Activated naive CD8-positive, alpha-beta T cell treated with anti-CD3 and anti-CD28 coated beads, Interleukin-2, amount 50 U/mL, for 24 hours (primary cell): ENCODE data around the gene CFAP97.
A peak's percentile ranks its signal among the peaks of the same experiment; 100 is the strongest.

Experiments
- ATAC-seq: fragments of 150-1000 bp; cut with Tn5 transposase; one replicate; pipeline ENCODE4 v1.10.0; 2021
- DNase-seq: peaks from one replicate; pipeline ENCODE4 v3.0.0; 2021
- H3K27ac Mint-ChIP-seq: one replicate; pipeline ENCODE4 v1.8.0; 2021; ENCODE audit warnings: mild to moderate bottlenecking, mixed read lengths
- H3K27me3 Mint-ChIP-seq: one replicate; pipeline ENCODE4 v1.8.0; 2021; ENCODE audit warnings: mixed read lengths
- H3K36me3 Mint-ChIP-seq: one replicate; pipeline ENCODE4 v1.8.0; 2021; ENCODE audit warnings: low read depth, mixed read lengths
- H3K4me1 Mint-ChIP-seq: one replicate; pipeline ENCODE4 v1.8.0; 2021; ENCODE audit warnings: mixed read lengths
- H3K4me3 Mint-ChIP-seq: one replicate; pipeline ENCODE4 v1.8.0; 2021; ENCODE audit warnings: mild to moderate bottlenecking, moderate library complexity, mixed read lengths
- H3K9me3 Mint-ChIP-seq: one replicate; pipeline ENCODE4 v1.8.0; 2021; ENCODE audit warnings: mixed read lengths

CFAP97 gene

DNA sequence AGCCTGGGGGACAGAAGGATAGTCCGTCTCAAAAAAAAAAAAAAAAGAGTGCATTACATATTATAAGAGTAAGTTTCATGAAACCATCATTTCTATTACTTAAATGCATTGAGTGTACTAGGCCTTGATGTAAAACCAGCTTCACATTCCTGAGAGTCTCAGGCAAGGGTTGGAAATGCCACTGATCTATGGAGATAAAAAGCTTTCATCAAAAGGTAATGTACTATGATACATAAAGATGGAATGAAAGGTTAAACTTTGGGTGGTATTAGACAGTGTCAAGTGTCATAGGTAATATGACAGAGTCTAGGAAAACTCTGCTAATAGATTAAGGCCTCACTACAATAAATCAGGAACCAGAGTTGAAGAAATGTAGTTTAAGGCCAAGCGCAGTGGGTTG is 7.4 kb downstream of the CFAP97 start:
- DNase-seq = no peak
- H3K27me3 Mint-ChIP-seq = no peaks in the 10 kb centered on the region
- H3K27ac Mint-ChIP-seq = no peak overlapping the region
- ATAC-seq = peak; percentile 43
- no peak overlapping the region for H3K4me3 Mint-ChIP-seq
- no peaks in the 10 kb centered on the region for H3K9me3 Mint-ChIP-seq
- H3K36me3 Mint-ChIP-seq = peaks cover 24% of the 10 kb centered on the region
- H3K4me1 Mint-ChIP-seq = peaks cover 27% of the 10 kb centered on the region

DNA sequence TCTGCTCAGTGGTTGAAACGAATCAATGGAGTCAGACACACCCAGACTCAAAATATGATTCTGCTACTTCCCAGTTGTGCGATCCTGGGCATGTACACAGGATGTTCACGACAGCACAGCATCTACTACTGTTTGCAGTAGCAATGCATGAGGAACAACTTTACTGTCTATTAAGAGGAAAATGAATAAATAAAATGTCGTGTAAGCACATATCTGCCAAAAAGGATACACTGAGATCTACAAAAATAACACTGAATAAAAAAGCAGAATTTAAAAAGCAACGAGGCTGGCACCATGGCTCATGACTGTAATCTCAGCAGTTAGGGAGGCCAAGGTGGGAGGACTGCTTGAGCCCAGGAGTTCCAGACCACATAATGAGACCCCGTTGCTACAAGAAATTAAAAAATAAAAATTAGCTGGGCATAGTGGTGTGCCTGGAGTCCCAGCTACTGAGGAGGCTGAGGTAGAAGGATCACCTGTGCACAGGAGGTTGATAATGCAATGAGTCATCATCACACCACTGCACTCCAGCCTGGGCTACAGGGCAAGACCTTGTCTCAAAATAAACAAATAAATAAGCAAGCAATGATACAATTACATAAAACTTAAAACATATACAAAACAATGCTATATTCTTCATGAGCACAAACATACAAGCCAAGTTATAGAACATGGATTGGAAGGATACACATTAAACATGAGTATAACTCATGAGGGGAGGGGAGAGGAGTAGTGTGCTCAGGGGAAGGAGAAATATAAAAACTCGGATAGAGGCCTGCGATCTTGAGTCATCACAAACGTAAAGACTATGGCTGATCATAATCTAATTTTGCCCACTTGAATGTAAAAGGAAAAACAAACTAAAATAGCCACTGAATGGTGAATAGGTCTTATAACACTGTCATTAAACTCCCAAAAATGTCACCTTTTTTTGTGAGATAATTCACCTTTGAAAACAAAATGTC is 8.6 kb downstream of the CFAP97 start:
- no peaks in the 10 kb centered on the region for H3K9me3 Mint-ChIP-seq
- no peak overlapping the region for H3K4me3 Mint-ChIP-seq
- peaks cover 27% of the 10 kb centered on the region for H3K36me3 Mint-ChIP-seq
- ATAC-seq (no peak), DNase-seq (no peak)
- H3K27ac Mint-ChIP-seq = no peak overlapping the region
- peaks cover 36% of the 10 kb centered on the region for H3K4me1 Mint-ChIP-seq
- H3K27me3 Mint-ChIP-seq = no peaks in the 10 kb centered on the region

DNA sequence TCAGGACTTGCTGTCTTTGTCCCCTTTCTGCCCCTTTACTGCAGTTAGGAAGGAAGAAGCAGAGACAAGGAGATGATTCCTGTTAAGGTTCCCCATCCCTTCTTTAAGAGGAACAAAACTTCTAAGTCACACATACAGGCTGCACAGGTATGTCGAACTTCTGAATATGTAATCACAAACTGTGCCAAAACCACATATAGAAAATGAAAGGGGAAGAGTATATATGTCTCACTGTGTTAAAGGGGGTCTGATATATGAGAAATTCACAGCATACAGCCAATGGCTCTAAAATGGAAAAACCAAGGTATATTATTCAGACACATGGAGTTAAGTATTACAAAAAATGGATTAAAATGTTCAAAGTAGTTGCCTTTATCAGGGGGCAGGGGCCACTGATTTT is 11.7 kb downstream of the CFAP97 start:
- ATAC-seq (no peak), DNase-seq (no peak)
- Mint-ChIP-seq H3K27me3 (no peaks in the 10 kb centered on the region), H3K27ac (no peak overlapping the region), H3K4me1 (peaks cover 39% of the 10 kb centered on the region), H3K4me3 (no peak overlapping the region), H3K36me3 (peaks cover 27% of the 10 kb centered on the region), H3K9me3 (no peaks in the 10 kb centered on the region)

DNA sequence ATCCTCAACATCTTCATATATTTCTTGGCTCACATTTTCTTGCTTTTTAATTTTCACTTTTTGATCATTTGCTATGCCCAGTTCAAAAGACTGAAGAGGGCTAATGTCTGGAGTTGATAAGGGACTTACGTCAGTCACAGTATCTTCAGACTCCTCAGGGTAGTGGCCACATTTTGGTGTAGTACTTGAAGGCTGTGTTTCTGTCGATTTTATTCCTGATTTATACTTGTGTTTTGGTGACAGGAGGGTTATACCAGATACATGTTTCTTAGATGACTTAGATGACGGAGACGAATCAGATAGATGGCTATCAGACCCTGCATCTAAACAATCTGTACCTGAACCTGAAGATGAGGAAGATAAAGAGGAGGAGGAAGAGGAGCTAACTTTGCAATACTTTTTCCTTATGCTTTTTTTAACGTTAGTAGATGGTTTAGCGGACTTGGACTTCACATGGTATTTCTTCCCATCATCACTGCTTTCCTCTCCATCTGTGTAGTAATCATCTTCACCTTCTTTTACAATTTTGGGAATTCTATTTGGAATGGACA is 13.4 kb downstream of the CFAP97 start:
- no peaks in the 10 kb centered on the region for H3K9me3 Mint-ChIP-seq
- no peaks in the 10 kb centered on the region for H3K27me3 Mint-ChIP-seq
- H3K27ac Mint-ChIP-seq = no peak overlapping the region
- ATAC-seq (no peak), DNase-seq (no peak)
- H3K4me3 Mint-ChIP-seq = no peak overlapping the region
- H3K36me3 Mint-ChIP-seq = peaks cover 25% of the 10 kb centered on the region
- H3K4me1 Mint-ChIP-seq = peaks cover 37% of the 10 kb centered on the region

DNA sequence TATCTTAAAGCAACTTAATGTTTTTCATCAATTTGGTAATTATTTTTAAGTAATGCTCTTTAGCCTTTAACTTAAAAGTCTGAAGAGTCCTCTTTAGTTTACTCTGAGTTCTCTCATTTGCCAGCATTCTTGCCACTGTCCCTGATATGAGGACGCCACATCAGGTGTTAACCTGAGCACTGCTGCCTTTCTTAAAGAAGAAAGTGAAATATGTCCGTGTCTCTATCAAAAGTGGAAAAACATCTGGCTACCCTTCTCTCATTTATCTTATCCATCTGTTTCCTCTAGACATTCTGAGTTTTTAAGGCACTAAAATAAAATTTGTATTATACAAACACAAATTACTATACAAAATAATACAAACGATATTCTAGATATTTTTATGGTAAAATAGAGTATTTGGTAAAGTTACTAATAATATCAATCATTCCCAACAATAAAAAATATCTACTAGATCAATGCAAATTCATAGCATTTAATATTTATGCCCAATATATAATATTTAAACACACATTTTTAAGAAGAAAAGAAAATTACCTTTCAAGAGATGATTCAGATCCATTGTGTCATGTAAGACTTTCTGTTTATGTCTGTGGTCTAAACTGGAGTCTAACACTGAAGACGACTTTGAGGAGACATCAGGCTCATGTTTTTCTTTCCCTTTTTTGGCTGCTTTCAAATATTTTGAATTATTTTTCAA is 14.0 kb downstream of the CFAP97 start:
- ATAC-seq = no peak
- H3K9me3 Mint-ChIP-seq = no peaks in the 10 kb centered on the region
- no peak overlapping the region for H3K27ac Mint-ChIP-seq
- H3K36me3 Mint-ChIP-seq = peaks cover 20% of the 10 kb centered on the region
- peaks cover 32% of the 10 kb centered on the region for H3K4me1 Mint-ChIP-seq
- no peaks in the 10 kb centered on the region for H3K27me3 Mint-ChIP-seq
- H3K4me3 Mint-ChIP-seq = no peak overlapping the region
- no peak for DNase-seq

DNA sequence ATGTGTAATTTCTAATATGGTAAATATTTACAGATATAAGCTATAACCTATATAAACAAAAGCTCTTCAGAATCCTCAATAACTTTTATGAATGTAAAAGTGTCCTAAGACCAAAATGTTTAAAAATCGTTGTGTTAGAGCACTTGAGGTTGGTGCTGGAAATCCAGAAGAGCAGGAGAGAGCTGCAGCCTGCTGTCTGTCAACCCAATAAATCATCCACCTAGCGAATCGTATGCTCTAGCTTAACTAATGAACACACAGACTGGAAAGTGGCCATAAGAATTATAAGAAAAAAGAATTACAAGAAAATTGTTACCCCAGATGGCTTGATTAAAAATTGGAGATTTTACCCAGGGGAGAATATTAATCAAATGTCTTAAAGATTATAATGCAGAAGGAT is 17.0 kb downstream of the CFAP97 start:
- peaks cover 23% of the 10 kb centered on the region for H3K36me3 Mint-ChIP-seq
- no peak for DNase-seq
- H3K9me3 Mint-ChIP-seq = no peaks in the 10 kb centered on the region
- no peak overlapping the region for H3K4me3 Mint-ChIP-seq
- peaks cover 25% of the 10 kb centered on the region for H3K4me1 Mint-ChIP-seq
- H3K27me3 Mint-ChIP-seq = no peaks in the 10 kb centered on the region
- no peak overlapping the region for H3K27ac Mint-ChIP-seq
- no peak for ATAC-seq

DNA sequence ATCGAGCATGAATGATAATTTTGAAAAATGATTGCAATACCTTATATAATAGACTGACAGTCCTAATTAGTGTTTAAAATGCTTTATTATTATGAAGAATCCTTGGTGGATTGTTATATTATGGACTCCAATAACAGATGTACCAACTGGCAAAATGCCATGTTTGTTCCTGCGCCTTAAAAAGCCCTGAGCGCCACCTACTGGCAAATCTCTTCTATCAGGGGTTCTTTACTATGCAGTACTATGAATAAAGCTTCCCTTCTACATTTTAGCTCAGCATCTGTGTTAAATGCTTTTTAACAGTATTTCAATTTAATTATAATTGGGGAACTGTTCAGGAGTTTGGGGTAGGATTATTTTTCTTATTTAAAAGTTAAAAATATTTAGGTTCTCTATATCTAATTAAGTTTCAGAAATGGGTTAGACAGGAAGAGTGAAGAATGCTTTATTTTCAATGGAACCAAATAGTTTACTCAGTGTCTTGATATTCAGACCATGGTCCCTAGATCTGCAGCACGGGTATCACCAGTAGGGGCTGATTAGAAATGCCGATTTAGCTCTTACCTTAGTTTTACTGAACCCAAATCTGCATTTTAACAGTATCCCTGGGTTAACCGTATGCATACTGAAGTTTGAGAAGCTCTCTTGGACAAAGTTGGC is 20.0 kb downstream of the CFAP97 start:
- H3K27ac Mint-ChIP-seq = no peak overlapping the region
- no peaks in the 10 kb centered on the region for H3K9me3 Mint-ChIP-seq
- ATAC-seq (peak; percentile 57), DNase-seq (peak; percentile 73)
- no peaks in the 10 kb centered on the region for H3K27me3 Mint-ChIP-seq
- H3K4me3 Mint-ChIP-seq = no peak overlapping the region
- H3K4me1 Mint-ChIP-seq = peaks cover 22% of the 10 kb centered on the region
- H3K36me3 Mint-ChIP-seq = peaks cover 19% of the 10 kb centered on the region

DNA sequence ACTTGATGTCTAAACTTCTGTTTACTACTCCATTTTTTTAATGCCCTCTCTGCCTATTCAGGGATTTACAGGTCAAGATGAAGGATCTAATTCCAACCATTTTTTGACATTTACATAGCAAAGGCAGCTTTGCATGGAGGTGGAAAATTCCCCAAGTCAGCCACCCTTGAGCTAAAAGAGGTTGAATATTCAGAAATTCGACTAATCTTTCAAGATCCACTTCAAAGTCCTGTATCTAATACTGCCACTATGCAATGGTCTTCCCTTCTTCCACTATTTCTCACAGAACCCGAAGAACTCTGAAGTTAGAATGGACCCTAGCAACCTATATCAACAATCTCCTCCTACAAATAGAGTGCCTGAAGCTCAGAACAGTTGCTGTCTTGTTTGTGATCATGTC is 21.6 kb downstream of the CFAP97 start:
- no peak overlapping the region for H3K27ac Mint-ChIP-seq
- H3K27me3 Mint-ChIP-seq = no peaks in the 10 kb centered on the region
- H3K4me1 Mint-ChIP-seq = peaks cover 19% of the 10 kb centered on the region
- no peaks in the 10 kb centered on the region for H3K9me3 Mint-ChIP-seq
- no peak overlapping the region for H3K4me3 Mint-ChIP-seq
- DNase-seq = no peak
- no peak for ATAC-seq
- peaks cover 16% of the 10 kb centered on the region for H3K36me3 Mint-ChIP-seq

DNA sequence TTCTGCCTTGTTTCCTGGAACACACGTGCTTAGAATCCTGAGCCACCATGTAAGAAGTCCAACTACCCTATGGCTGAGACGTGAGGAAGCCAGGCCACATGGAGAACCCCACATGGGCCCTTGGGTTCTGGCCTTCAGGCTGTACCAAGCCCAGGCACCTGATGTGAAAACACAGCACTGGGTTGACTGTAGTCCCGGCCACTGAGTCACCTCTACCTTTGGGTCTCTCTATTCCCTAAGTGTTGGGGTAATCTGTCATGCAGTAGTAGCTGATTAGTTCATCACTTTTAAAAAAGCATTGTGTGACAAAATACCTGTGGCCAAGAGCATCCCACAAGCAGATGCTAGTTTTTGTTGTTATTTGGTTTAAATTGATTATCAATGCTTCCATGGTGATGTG is 24.3 kb downstream of the CFAP97 start:
- no peak for DNase-seq
- Mint-ChIP-seq H3K36me3 (peaks cover 25% of the 10 kb centered on the region), H3K9me3 (no peaks in the 10 kb centered on the region), H3K27me3 (no peaks in the 10 kb centered on the region), H3K4me1 (peaks cover 16% of the 10 kb centered on the region), H3K4me3 (no peak overlapping the region), H3K27ac (no peak overlapping the region)
- no peak for ATAC-seq

DNA sequence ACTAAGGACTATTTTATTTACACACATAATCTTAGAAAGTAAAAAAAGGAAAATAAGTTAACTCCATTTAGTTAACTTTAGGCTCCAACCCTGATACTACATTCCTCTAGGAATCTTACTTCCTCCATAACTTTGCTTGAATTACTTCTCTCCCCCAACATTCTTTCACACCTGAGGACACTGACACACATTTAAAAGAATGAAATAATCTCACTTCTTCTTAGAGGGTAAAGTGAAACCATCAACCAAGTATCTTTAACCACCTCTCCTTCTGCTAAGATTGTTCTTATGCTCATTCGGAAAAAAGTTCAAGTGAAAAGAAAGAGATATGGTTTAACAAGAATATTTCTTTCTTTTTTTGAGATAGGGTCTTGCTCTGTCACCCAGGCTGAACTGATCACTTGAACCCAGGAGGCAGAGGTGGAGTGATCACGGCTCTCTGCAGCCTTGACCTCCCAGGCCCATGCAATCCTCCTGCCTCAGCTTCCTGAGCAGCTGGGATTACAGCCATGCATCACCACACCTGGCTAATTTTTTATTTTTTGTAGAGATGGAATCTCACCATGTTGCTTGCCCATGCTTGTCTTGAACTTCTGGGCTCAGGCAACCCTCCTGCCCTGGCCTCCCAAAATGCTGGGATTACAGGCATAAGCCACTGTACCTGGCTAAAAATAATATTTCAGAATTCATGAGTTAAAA is 32.3 kb downstream of the CFAP97 start:
- ATAC-seq = no peak
- no peak overlapping the region for H3K4me3 Mint-ChIP-seq

DNA sequence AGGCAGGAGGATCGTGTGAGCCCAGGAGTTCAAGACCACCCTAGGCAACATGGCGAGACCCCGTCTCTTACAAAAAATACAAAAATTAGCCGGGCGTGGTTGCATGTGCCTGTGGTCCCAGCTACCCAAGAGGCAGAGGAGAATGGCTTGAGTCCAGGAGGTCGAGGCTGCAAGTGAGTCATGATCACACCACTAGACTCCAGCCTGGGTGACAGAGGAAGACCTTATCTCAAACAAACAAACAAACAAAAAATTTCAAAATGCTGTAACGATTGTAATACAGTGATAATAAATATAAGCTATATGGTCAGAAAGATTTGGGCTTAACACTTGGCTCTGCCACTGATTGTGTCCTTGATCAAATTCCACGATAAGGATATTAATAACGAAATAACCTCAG is 36.6 kb downstream of the CFAP97 start:
- ATAC-seq (no peak), DNase-seq (no peak)
- Mint-ChIP-seq H3K36me3 (peaks cover 63% of the 10 kb centered on the region), H3K27ac (no peak overlapping the region), H3K27me3 (no peaks in the 10 kb centered on the region), H3K4me3 (no peak overlapping the region), H3K4me1 (peaks cover 15% of the 10 kb centered on the region), H3K9me3 (no peaks in the 10 kb centered on the region)

More for the DNA sequence above, 32.3 kb downstream of the CFAP97 start:
- Mint-ChIP-seq H3K27ac (no peak overlapping the region), H3K4me1 (peaks cover 2% of the 10 kb centered on the region), H3K36me3 (peaks cover 54% of the 10 kb centered on the region), H3K27me3 (no peaks in the 10 kb centered on the region), H3K9me3 (no peaks in the 10 kb centered on the region)
- no peak for DNase-seq

DNA sequence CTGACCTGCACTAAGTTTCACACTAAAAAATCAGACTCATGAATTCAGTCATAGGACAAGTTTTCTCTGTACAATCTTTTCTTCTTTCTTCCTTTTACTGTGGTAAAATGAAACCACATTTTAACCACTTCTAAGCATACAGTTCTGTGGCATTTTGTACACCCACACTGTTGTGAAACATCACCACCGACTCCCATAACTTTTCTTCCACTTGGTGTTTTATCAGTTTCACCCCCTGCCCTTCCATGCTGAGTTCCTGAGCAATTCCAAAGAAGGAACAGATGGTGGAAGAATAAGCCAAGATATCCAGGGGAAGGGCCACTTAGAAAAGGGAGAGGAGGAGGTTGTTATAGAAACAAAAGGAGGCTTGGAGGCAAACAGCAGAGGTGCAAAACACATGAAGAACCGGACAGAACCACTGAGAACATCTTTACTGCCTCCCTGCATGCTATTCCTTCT is 38.2 kb downstream of the CFAP97 start:
- ATAC-seq = peak; percentile 95
- H3K27me3 Mint-ChIP-seq = no peaks in the 10 kb centered on the region
- H3K4me3 Mint-ChIP-seq = peak overlapping the region; percentile 43
- peak overlapping the region; percentile 79 for H3K27ac Mint-ChIP-seq
- no peak for DNase-seq
- no peaks in the 10 kb centered on the region for H3K9me3 Mint-ChIP-seq
- peaks cover 64% of the 10 kb centered on the region for H3K36me3 Mint-ChIP-seq
- H3K4me1 Mint-ChIP-seq = peaks cover 15% of the 10 kb centered on the region

DNA sequence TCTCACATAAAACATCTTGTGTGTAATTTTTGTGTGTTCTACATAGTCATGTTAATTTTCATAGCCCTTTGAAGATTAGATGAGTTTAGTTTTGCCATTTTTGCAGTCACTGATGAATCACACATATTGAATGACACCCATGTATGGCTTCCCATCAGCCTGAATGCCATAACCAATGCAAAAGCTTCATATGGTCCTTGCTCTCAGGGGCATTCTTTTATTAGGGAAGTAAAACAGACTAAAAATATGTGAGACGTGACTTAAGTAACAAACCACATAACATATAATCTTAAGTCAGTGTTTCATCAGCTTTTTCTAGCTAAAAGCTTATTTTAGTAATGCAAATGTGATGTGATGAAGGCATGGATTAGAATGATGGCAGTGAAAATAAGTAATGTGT is 52.5 kb downstream of the CFAP97 start:
- H3K4me3 Mint-ChIP-seq = no peak overlapping the region
- H3K36me3 Mint-ChIP-seq = peaks cover 32% of the 10 kb centered on the region
- H3K4me1 Mint-ChIP-seq = no peaks in the 10 kb centered on the region
- ATAC-seq (no peak), DNase-seq (no peak)
- H3K9me3 Mint-ChIP-seq = no peaks in the 10 kb centered on the region
- no peak overlapping the region for H3K27ac Mint-ChIP-seq
- no peaks in the 10 kb centered on the region for H3K27me3 Mint-ChIP-seq

DNA sequence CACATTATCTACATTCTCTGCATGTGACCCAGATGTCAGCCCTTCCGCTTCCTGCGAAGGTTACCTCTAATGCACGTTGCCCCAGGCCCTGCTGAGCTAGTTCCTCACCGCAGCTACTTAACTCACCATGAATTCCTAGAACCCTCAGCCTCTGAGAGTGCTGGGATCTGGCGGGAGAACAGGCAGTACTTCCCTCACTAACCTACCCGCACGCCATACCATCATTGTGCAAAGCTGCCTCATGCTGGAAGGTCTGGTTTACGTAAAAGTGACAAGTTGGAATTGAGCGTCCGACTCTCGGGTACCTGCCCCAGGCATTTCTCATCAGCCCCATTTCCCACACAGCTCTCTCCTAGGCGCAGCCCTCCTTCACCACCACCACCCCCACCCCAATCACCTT is 54.4 kb downstream of the CFAP97 start:
- ATAC-seq (no peak), DNase-seq (no peak)
- no peak overlapping the region for H3K27ac Mint-ChIP-seq
- H3K4me1 Mint-ChIP-seq = peaks cover 3% of the 10 kb centered on the region
- no peaks in the 10 kb centered on the region for H3K27me3 Mint-ChIP-seq
- H3K36me3 Mint-ChIP-seq = peaks cover 22% of the 10 kb centered on the region
- no peaks in the 10 kb centered on the region for H3K9me3 Mint-ChIP-seq
- H3K4me3 Mint-ChIP-seq = no peak overlapping the region
